HG03432 (cell line): ENCODE results near the gene TXNDC8.

Experiments
- ATAC-seq: cut with Tn5 transposase; IDR thresholded peaks from one replicate; pipeline ENCODE4 v1.9.1; 2021; ENCODE audit warnings: mild to moderate bottlenecking, moderate library complexity; ENCODE audit not compliant: unreplicated experiment

The TXNDC8 gene

DNA sequence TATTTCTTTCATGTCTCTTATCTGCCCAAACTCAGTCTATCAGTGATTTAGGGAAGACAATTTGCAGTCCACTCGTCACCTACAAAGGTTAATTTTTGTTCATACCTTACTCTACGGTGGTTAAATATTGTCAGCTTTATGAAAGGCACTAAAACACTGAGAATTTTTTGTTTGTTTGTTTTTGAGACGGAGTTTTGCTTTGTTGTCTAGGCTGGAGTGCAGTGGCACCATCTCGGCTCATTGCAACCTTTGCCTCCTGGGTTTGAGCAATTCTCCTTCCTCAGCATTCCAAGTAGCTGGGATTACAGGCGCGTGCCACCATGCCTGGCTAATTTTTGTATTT is 55.0 kb downstream of the TXNDC8 start:
- ATAC-seq = no peak

DNA sequence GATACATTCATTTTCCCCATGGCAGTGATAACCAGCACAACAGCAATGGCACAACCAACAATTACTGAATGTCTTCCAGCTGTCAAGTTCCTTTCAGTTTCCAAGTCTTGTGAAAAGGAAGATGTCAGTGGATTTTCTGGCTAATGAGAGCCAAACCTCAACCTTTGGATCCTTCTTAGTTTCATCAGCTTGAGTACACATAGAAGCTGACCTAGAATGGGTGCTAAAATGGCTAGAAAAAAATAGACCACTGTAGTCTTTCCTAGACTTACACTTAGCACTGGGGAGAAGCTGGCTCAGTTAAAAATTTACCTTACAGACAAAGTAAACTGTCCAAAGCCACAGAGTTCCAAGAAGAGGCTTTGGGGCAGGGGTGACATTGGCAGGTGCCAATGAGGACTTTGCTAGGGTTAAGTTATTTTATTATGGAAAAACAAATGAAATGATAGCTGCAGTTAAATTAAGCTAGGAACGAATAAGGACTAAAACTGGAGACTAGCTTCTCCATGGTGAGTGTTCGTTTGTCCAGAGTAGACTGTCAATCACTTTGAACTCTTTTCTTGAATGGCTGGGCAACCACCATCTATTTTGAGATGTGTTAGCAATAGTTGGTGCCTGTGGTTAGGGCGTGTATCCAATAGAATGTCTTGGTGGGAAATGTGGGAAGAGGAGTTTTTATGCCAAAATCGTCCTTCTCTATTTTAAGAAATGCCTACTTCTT is 55.5 kb downstream of the TXNDC8 start:
- no peak for ATAC-seq

DNA sequence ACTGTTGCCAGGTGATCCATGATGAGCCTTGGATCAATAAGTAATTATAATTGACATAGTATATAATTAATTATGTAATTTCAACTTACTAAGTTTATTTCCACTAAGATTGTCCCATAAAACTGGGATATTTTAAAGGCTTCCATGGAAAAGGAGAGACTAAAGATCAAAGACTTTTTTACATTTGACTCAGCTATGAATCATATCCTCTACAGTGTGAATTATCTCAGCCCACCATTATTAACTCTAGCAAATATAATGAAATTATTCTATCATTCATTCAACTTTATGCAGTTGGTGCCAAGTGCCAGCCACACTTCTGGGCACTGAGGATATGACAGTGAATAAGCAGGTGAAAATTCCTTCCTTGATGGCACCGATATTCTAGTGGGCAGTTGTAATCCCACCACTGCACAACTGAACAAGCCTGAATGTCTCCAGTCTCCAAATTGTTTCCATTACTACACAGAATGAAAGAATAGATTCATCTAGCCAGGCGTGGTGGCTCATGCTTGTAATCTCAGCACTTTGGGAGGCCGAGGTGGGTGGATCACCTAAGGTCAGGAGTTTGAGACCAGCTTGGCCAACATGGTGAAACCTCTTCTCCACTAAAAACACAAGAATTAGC is 59.5 kb downstream of the TXNDC8 start:
- ATAC-seq = no peak

DNA sequence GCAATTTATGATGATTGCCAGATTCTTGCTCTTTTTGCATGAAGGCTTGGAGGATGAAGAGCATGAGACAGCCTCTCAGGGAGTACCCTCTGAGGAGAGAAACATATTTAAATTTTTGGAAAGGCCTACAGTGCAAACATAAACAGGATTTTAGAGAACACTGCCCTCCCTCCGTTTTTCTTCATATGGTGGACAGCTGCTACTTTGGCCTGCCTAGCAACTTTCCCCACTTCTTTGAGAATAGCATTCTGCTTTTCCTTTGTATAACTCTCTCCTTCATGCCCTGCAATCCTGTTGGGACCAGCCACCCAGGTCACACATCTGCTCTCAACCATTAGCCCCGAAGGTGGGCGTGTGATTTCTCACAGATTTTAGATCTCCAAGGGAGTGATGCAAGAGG is 60.9 kb downstream of the TXNDC8 start:
- no peak for ATAC-seq

DNA sequence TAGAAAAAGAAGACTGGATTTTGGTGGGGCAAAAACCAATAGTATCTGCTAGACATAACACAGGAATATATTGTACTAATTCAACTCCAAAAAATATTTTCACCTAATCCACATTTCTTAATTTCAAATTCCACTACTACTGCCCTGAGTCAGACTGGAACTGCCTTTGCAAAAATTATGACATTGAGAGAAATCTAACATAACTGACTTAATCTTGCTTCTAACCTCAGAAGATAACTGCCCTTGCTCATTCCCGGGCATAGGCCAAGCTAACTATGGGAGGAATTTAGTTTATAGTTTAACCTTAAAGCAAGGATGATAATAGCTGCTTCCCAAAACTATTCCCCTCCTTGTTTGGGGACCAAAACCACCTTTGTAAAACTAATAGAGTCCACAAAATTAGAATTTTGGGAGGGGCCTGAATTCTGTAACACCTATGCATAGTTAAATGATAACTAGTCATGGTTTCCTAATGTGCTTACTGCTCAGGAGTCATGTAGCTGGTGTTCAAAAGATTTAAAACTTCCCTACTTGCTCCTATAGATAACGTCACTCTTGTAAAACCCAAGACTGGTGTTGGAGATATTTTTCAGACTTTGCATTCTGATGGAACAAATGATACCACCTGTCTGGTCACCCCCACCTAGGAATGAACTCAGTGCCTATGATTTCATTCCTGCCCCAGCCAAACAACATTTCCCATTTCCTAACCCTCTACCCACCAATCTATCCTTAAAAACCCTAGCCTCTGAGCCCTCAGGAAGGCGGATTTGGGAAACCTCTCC is 67.3 kb downstream of the TXNDC8 start:
- no peak for ATAC-seq

DNA sequence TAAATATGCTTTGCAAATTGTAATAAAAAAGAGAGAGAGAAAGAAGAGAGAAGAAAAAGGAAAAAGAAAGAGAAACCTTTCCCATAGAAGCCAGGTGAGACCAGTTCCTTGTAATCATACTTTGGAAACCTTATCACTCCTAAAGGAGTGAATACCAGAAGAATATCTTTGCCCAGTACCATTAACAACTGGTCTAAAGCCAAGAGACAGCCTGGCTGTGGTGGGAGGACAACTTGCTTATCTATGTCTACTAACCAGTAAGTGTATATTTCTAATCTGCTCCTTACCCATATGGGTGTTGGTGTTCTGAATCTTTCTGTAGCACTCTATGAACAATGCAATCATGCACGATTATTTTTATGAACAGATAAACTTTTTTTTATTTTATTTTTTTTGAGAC is 70.9 kb downstream of the TXNDC8 start:
- no peak for ATAC-seq

DNA sequence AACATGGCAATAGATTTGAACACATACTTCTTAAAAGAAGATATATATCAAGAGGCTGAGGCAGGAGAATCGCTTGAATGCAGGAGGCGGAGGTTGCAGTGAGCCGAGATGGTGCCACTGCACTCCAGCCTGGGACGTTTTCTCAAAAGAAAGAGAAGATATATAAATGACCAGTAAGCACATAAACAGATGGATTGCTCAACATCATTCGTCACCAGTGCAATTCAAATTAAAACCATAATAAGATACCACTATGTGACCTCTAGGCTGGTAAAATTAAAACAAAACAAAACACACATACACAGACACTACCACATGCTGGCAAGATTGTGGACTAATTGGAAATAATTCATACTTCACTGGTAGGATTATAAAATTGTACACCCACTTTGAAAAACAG is 76.0 kb downstream of the TXNDC8 start:
- ATAC-seq = no peak

DNA sequence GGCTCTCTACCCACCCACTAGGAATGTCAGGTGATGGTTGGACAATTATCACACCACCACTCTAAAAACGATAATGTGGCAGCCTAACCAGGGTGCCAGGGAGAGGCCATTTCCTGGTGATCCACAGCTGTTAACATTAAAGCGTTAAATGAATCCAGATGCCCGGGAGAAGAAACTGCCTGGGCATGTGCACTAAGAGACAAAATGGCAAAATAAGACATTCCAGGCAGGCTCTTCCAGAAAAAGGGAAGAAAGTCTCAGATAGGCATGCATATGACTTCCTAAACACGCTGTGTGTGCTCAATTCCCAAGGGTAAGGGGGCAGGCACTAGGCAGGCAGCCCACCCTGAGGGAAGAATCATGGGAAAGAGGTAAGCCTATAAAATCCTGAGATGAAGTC is 76.8 kb downstream of the TXNDC8 start:
- no peak for ATAC-seq

DNA sequence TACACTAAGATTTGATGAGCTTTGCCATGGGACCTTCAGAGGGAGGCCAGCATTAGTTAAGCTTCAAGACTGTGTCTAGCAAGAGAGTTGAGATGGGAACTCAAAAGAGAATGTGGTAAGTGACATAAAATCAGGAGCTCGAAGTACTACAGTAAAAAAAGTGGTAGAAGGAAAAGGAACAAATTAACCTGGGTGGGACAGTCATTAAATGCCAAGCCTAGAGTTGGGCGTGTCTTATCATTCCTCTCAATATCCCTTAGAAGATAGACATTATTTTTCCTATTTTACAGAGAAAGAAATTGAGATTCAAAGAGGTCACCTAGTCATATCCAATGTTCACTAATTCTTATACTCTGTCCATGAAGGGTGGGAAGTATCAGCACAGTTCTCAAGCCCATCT is 78.1 kb downstream of the TXNDC8 start:
- no peak for ATAC-seq

DNA sequence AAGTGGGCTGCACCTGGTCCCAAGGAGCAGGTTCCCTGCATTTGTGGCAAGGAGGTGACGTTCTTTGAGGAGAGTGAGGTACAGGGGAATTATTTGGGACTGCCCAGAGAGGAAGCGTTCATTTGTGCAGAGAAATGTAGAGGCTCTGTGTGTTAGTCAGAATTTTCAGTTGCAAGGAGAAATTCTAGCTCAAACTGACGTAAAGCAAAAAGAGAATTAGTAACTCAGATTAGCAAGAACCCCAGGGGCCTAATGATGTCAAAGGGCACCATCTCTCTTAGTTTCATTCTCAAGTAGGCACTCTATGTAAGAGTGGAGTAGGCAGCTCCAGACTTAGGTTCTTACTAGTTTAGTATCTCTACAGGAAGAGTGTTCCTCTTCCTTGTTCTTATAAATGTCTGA is 79.0 kb downstream of the TXNDC8 start:
- no peak for ATAC-seq

DNA sequence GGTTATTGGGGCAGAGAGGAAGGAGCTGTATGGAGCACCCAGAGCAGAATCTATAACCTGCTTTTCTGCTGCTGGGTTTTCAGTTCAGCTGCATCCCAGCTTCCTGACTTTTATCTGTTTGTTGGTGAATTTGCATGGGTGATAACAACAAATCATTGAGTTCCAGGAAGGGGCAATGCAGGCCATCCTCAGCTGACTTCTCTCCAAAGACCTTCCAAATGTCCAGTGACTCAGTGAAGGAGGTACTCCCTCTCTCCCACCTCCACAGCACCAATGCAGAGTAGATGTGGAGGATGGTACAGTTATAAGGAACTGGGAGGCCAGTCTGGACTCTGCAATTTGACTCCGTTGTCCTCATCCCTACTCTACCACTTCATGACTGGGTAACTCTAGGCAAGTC is 79.7 kb downstream of the TXNDC8 start:
- ATAC-seq = no peak

DNA sequence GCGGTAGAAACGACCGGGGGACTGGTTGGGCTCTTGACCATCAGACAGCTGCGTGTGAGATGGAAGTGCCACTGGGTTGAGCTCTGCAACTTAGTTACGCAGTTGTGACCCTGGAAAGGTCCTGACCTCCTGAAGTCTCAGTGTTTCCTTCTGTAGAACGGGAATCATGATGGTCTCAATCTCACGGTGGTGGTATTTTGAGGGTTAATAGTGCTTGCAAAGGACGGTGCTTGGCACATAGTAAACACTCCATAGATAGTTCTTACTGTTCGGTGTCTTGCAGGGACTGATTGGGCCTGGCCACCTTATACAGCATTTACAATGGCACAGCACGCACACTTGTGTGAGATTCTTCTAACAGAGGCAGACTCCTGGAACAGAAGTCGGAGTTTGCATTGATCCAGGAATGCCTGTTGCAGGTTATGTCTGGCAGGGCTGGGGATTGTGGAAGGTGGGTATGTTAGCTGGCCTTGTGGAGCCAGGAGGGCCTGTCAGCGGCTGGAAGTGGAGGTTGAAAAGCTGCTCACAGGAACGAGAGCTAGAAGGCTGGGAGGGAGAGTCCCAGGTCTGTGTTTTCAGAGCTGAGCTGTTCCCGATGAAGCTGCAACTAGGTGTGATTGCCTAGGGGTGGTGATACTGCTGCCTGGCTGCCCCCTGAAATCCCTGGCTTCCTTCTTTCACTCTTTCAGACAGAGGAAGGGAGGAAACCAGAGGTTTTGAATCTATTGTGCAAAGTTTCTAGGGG is 80.4 kb downstream of the TXNDC8 start:
- ATAC-seq = peak; percentile 5

DNA sequence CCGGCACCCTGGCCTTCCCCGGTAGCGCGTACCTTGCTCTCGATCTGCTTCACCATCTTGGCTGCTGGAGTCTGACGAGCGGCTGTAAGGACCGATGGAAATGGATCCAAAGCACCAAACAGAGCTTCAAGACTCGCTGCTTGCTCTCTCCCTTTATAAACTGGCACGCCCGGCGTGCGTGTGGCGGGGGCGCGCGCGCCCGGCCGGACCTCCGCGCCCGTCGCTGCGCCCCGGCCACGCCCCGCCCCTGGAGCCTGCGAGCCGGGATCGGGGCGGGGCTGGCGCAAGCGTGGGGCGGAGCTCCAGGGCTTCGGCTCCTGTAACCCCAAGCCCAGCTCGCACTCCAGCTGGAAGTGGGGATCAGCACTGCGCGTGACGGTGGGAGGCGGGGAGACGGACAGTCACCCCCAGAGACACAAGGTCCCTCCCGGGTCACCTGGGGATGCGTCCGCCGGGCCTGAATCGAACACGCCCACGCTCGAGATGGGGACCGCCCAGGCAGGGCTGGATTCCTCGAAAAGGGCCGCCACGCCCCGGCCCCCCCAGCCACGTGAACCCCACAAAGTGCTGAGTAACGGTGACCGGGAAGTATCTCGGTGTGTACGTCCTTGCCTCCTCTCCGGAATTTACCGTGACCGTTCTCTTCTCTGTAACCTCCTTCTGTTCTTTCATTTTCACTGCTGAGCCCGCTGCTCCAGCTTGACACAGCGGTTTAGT is 81.1 kb downstream of the TXNDC8 start, which contains the start of gene TXN:
TXN (minus strand) TSS at position 128 of the 717 bp plus-strand sequence; CDS start at position 56, 72 bp downstream.
- ATAC-seq = peak; percentile 80

DNA sequence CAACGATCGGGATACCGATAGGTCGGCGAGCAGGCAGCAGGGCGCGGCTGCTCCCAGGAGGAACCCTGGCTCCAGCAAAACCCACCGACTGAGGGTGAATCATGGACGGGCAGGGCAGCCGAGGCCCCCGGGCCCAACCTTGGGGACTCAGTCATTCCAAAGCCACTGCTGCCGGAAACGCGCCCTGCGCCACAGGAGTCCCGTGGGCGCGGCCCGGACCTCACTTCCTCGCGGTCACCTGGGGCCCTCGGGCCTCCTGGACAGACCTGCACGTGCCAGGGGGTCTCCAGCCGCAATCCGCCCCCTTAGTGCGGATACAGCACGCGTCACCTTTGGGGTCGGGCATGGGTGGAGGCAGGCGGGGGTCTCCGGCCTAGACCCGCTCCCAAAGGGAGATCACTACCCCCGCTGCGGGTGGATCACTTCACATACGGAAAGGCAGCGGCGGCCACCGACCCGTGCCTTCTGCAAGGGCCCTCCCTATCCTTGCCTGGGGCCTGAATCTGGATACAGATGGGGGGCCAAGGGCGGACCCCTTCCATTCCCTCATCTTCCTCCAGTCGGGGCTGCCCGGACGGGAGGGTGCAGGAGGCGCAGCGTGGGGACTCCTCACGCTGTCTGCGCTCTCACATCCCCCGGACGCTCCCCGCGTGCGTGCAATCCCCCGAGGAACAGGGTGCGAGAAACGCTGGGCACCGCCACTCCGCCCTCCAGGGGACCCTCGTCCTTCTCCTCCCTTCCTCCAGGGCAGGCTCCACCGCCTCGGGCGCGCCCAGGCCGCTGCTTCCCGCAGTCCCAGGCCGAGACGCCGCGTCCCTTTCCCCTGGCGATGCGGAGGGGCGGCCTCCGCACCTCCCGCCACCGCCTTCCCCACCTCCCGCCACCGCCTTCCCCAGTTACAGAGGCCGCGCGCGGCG is 81.9 kb downstream of the TXNDC8 start:
- peak; percentile 27 for ATAC-seq

DNA sequence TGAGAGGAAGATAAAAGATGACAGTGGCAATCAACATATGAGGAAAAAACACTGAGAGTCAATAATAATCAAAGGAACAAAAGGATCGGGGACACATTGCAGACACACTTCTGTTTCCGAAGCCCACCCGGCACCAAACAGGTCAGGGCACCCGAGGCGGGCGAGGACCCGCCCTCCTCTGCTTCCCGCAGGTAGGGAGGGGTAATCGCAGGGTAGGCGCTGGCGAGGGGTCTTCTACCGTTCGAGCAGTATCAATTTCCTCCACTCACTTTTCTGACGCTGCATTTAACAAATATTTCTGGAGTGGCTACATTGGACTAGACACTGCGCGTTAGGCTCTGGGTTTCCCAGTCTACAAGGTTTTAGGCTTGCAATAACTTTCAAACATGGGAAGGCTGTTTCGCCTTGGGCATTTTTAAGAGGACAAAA is 82.6 kb downstream of the TXNDC8 start:
- no peak for ATAC-seq

DNA sequence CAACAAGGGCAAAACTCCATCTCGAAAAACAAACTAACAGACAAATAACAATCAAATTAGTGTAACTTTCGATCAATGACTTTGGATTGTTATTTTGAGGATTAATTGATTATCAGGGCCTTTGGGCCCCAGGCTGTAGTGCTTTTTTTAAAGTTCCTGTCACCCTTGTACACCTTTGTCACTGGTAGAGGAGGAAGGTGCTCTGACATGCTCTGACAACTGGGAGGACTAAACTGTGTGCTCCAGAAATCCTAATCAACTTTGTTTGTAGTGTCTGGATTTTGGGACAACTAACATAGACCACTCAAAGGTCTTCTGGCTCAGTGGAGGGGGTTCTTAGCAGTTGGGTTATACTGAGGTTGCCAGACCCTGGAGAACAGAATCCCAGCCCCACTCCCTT is 83.2 kb downstream of the TXNDC8 start:
- ATAC-seq = no peak
